ENCODE data around the gene COL23A1. TPM values are rescaled to one million over a fixed set of nuclear protein-coding genes. Genes with fewer than 3 reads are reported as not detected.

The COL23A1 gene
- total and polyA plus RNA-seq, 2 experiments from 2014 or later = 4.8 to 8.2 TPM

- Histone ChIP-seq H3K27ac (ENCODE audit: low read depth) (no peak overlapping the region), H3F3A (replicated peaks; ENCODE audit: low read depth) (no peaks in the 10 kb centered on the region), H3K4me3 (no peak overlapping the region), H3K27me3 (ENCODE audit: insufficient read depth) (no peaks in the 10 kb centered on the region), H3K9me2 (ENCODE audit: insufficient read depth) (no peaks in the 10 kb centered on the region), H3K36me3 (ENCODE audit: insufficient read depth) (no peaks in the 10 kb centered on the region), H4K20me1 (replicated peaks; ENCODE audit: insufficient read depth) (no peaks in the 10 kb centered on the region), H3K4me1 (ENCODE audit: insufficient read depth) (no peaks in the 10 kb centered on the region), H3K79me2 (replicated peaks; ENCODE audit: insufficient read depth) (no peaks in the 10 kb centered on the region), H2AFZ (no peak overlapping the region), H3K4me2 (no peak overlapping the region)
- no peaks in the 10 kb centered on the region for H3K9me3 Mint-ChIP-seq
- H3K36me3 Mint-ChIP-seq (ENCODE audit: low read depth) = no peaks in the 10 kb centered on the region
- DNase-seq (ENCODE audit: low spot score) (no peak), ATAC-seq (no peak)
- H3K4me1 Mint-ChIP-seq = peaks cover 9% of the 10 kb centered on the region
- no peak for TF ChIP-seq POLR2AphosphoS5 (IDR thresholded peaks at IDR 0.05; ENCODE audit: low read depth)
- TF ChIP-seq ZNF331 (CRISPR knock-in tag; IDR thresholded peaks at IDR 0.05; ENCODE audit: low read depth) = no peak
- no peak for TF ChIP-seq ETS1 (IDR thresholded peaks at IDR 0.05)
- no peak for TF ChIP-seq REST (IDR thresholded peaks at IDR 0.05; ENCODE audit: unreplicated experiment)
- no peak for TF ChIP-seq CTCF (conservative IDR thresholded peaks at IDR 0.05; ENCODE audit: low read depth in 2 of 2)
- TF ChIP-seq EZH2phosphoT487 (IDR thresholded peaks at IDR 0.05; ENCODE audit: unreplicated experiment) = no peak
- TF ChIP-seq EZH2 (IDR thresholded peaks at IDR 0.05; ENCODE audit: low read depth, unreplicated experiment) = no peak
- no peak overlapping the region for H3K4me3 Mint-ChIP-seq
- H3K27ac Mint-ChIP-seq = no peak overlapping the region
- H3K27me3 Mint-ChIP-seq (ENCODE audit: insufficient read depth, low read depth, poor library complexity) = peaks cover 12% of the 10 kb centered on the region
Measured at GRCh38 chr5:178314061-178314660, 276.0 kb downstream of the COL23A1 start.

DNA sequence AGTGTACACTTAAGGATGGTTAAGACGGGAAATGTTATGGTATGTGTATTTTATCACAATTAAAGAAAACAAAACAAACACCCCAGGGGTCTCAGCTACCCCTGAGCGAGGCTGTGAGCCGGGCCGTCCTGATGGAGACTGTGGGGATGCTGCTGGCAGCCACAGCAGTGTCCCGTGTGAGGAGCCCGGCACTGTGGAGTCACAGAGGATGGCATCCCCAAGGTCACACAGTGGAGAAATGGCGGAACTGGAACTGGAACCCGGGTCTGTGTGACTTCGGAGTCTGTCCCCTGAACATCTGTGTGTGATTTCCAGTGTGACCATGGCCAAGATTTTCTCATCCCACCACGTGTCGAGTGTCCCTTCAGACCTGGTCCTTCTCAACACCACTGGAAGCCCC is 276.9 kb downstream of the COL23A1 start:
- H4K20me1 ChIP-seq (replicated peaks; ENCODE audit: insufficient read depth) = no peaks in the 10 kb centered on the region
- H3K9me2 ChIP-seq (ENCODE audit: insufficient read depth) = no peaks in the 10 kb centered on the region
- H3K36me3 ChIP-seq (ENCODE audit: insufficient read depth) = no peaks in the 10 kb centered on the region
- Mint-ChIP-seq H3K36me3 (ENCODE audit: low read depth) (no peaks in the 10 kb centered on the region), H3K4me3 (no peak overlapping the region), H3K27ac (no peak overlapping the region), H3K4me1 (peaks cover 9% of the 10 kb centered on the region), H3K27me3 (ENCODE audit: insufficient read depth, low read depth, poor library complexity) (peaks cover 12% of the 10 kb centered on the region), H3K9me3 (no peaks in the 10 kb centered on the region)
- H3K27ac ChIP-seq (ENCODE audit: low read depth) = no peak overlapping the region
- H3K4me1 ChIP-seq (ENCODE audit: insufficient read depth) = no peaks in the 10 kb centered on the region
- H3K4me3 ChIP-seq = no peak overlapping the region
- no peak overlapping the region for H3K4me2 ChIP-seq
- H2AFZ ChIP-seq = no peak overlapping the region
- H3F3A ChIP-seq (replicated peaks; ENCODE audit: low read depth) = no peaks in the 10 kb centered on the region
- H3K27me3 ChIP-seq (ENCODE audit: insufficient read depth) = no peaks in the 10 kb centered on the region
- no peak for ATAC-seq
- DNase-seq (ENCODE audit: low spot score) = no peak
- H3K79me2 ChIP-seq (replicated peaks; ENCODE audit: insufficient read depth) = no peaks in the 10 kb centered on the region
- no peak for TF ChIP-seq CREB1 (CRISPR knock-in tag; IDR thresholded peaks at IDR 0.05; ENCODE audit: low read depth)
- TF ChIP-seq STAT1 (IDR thresholded peaks at IDR 0.05; ENCODE audit: unreplicated experiment) = no peak
- no peak for TF ChIP-seq REST (IDR thresholded peaks at IDR 0.05; ENCODE audit: unreplicated experiment)

Data from GM23338 (cell line).